GM12878 (cell line): Measurements from ENCODE around the gene EEF1B2. TPM values are rescaled to one million over a fixed set of nuclear protein-coding genes. Genes with fewer than 3 reads are reported as not detected.

ENCODE experiments used
- ATAC-seq: fragments of 200-7000 bp; cut with Tn5 transposase; 3 replicates; pipeline ENCODE4 v1.9.1; 2020; ENCODE audit warnings: mild to moderate bottlenecking, moderate library complexity
- BruUV-seq: library from RNA; stranded (reverse); fragments of 400-500 nt; replicated peaks from 2 replicates; lab custom pipeline; 2021; lab: Mats Ljungman, UMichigan
- CTCF ChIA-PET: fragments of 300-600 bp; sonication (Branson Sonifier 250); formaldehyde crosslinking; extraction: SDS; loops from one replicate; lab custom pipeline; 2021; ENCODE audit warnings: inconsistent platforms; lab: Yijun Ruan, JAX
- POLR2A ChIA-PET: fragments of 350-600 bp; formaldehyde crosslinking; extraction: SDS; loops from one replicate; lab custom pipeline; 2021; ENCODE audit warnings: inconsistent platforms; lab: Charles Lee
- RAD21 ChIA-PET: fragments of 300-600 bp; sonication (Branson Sonifier 250); formaldehyde crosslinking; loops from one replicate; lab custom pipeline; 2023; ENCODE audit warnings: antibody characterized with exemption; ENCODE audit not compliant: unreplicated experiment; lab: Charles Lee
- SMC1A ChIA-PET: fragments of 300-600 bp; sonication (Branson Sonifier 250); formaldehyde crosslinking; loops from one replicate; lab custom pipeline; 2023; ENCODE audit not compliant: unreplicated experiment, uncharacterized antibody; lab: Charles Lee
- DNase-seq: peaks from one replicate; pipeline ENCODE4 v3.0.0-alpha.2; 2011; ENCODE audit warnings: low read depth, low spot score
- FAIRE-seq: peaks from 3 replicates; lab custom pipeline; 2011; peaks lifted over from hg19 to GRCh38; lab: Jason Lieb, UNC
- H2AFZ ChIP-seq: 2 replicates; pipeline ENCODE4 v1.6.0; 2011; ENCODE audit warnings: low read depth, low read length, control low read depth; ENCODE audit not compliant: control insufficient read depth
- H3K27ac ChIP-seq: 2 replicates; pipeline ENCODE4 v1.5.1; 2011; ENCODE audit warnings: control low read depth; ENCODE audit not compliant: control insufficient read depth, insufficient read depth
- H3K27me3 ChIP-seq, 2 experiments: replicated peaks in 1 of 2; 2 replicates each; pipeline versions ENCODE4 v1.6.0 to v1.6.1; 2011; ENCODE audit warnings: low read length in 1 of 2; ENCODE audit not compliant: control insufficient read depth in 2 of 2, insufficient read depth in 2 of 2
- H3K36me3 ChIP-seq, 2 experiments: 2 replicates each; pipeline ENCODE4 v1.5.1; 2011; ENCODE audit warnings: low read length in 1 of 2; ENCODE audit not compliant: control insufficient read depth in 2 of 2, insufficient read depth in 2 of 2
- H3K4me1 ChIP-seq: 2 replicates; pipeline ENCODE4 v1.6.1; 2011; ENCODE audit warnings: mild to moderate bottlenecking, low read length, moderate library complexity, mixed read lengths; ENCODE audit not compliant: control insufficient read depth, insufficient read depth
- H3K4me2 ChIP-seq: 2 replicates; pipeline ENCODE4 v1.6.0; 2011; ENCODE audit warnings: control low read depth; ENCODE audit not compliant: control insufficient read depth, insufficient read depth
- H3K4me3 ChIP-seq: fragments of 200-600 bp; sonication (generic); 2 replicates; pipeline ENCODE4 v1.5.1; 2016
- H3K79me2 ChIP-seq: 2 replicates; pipeline ENCODE4 v1.6.0; 2011; ENCODE audit warnings: low read length; ENCODE audit not compliant: control insufficient read depth, insufficient read depth
- H3K9ac ChIP-seq: 2 replicates; pipeline ENCODE4 v1.8.0; 2011; ENCODE audit warnings: low read length, control low read depth, mixed read lengths; ENCODE audit not compliant: control insufficient read depth, insufficient read depth
- H3K9me3 ChIP-seq: replicated peaks from 3 replicates; pipeline ENCODE4 v1.5.1; 2011; ENCODE audit warnings: mild to moderate bottlenecking, low read length; ENCODE audit not compliant: control insufficient read depth, insufficient read depth
- H4K20me1 ChIP-seq: 2 replicates; pipeline ENCODE4 v1.6.0; 2011; ENCODE audit not compliant: control insufficient read depth, insufficient read depth
- ASH2L ChIP-seq: fragments of 300-600, 200-600 bp; sonication (generic); IDR thresholded peaks from 2 replicates; pipeline ENCODE4 v1.6.1; 2017; ENCODE audit warnings: low read depth, mild to moderate bottlenecking, borderline replicate concordance
- MEF2A ChIP-seq: IDR thresholded peaks from 2 replicates; pipeline ENCODE4 v1.6.1; 2011; ENCODE audit warnings: low read depth, mild to moderate bottlenecking, low read length, moderate library complexity; ENCODE audit not compliant: insufficient read depth
- TAF1 ChIP-seq: IDR thresholded peaks from 2 replicates; pipeline ENCODE4 v1.6.1; 2011; ENCODE audit warnings: mild to moderate bottlenecking, low read depth, low read length, borderline replicate concordance
- ZBTB11 ChIP-seq: fragments of 450-650 bp; formaldehyde crosslinking; IDR thresholded peaks from 2 replicates; pipeline ENCODE4 v1.5.0; 2022; ENCODE audit warnings: mild to moderate bottlenecking, missing genetic modification characterization
- WGBS: methylation state at CpG from one replicate; pipeline ENCODE4 v1.1.6; 2016; ENCODE audit warnings: low lambda C conversion rate; ENCODE audit not compliant: insufficient replicate concordance, insufficient coverage; ENCODE audit errors: missing lambda C conversion rate; 5-methylcytosine and 5-hydroxymethylcytosine counted together
- in situ Hi-C: fragments of 300-500 bp; cut with MboI; formaldehyde crosslinking; loops from 9 replicates; pipeline ENCODE4 v1.14.3; 2018; ENCODE audit warnings: mixed read lengths
- intact Hi-C: fragments of 100-400 bp; cut with micrococcal nuclease; formaldehyde crosslinking; loops from one replicate; pipeline ENCODE4 v1.14.2; 2022; ENCODE audit not compliant: unreplicated experiment
- polyA plus RNA-seq, 11 experiments: library from polyadenylated mRNA; depleted of rRNA in 4 of 11; unstranded in 6 of 11; stranded (reverse) in 5 of 11; fragments of >200 nt; fragmentation: Nextera tagmentation in 4 of 11; fragmentation: Illumina TruSeq in 1 of 11; extraction: Ambion mirVana in 4 of 11; extraction: Trizol in 1 of 11; gene quantifications; 1 replicate in 1 of 11; 2 replicates in 10 of 11; pipeline versions ENCODE4 v1.2.1 to v1.2.3, GENCODE V29; 2011 to 2016; ENCODE audit warnings: inconsistent platforms in 2 of 11, missing spikeins in 2 of 11, low read depth in 1 of 11
- total RNA-seq, 4 experiments: library from RNA; depleted of rRNA in 3 of 4; stranded (reverse); fragments of >200 nt in 3 of 4; fragmentation: Illumina TruSeq in 1 of 4; extraction: Trizol in 1 of 4; gene quantifications; 2 replicates each; pipeline versions ENCODE4 v1.2.1 to v1.2.3, GENCODE V29; 2013 to 2021
- TF ChIP-seq, protein P1 (sequence below): fragments of 450-650 bp; IDR thresholded peaks from 2 replicates; pipeline ENCODE4 v1.6.1; 2017; ENCODE audit warnings: low read depth, mild to moderate bottlenecking, moderate library complexity

Gene EEF1B2
- total and polyA plus RNA-seq, 10 of the 15 experiments (the other 5 are each of a cell fraction or from before 2014, with no cell fraction given) = 719 to 2,110 (median 1,232) TPM

GRCh38 chr2:206149330-206149729 lies 10.4 kb upstream of the EEF1B2 start:
- in situ Hi-C loops = no loop called here
- no peak for ATAC-seq
- Histone ChIP-seq H3K36me3 (peaks cover 2 to 12% of the 10 kb centered on the region in 2 experiments; a peak in 3 of 4 replicates), H4K20me1 (no peaks in the 10 kb centered on the region), H3K9ac (no peak overlapping the region), H3K9me3 (no peaks in the 10 kb centered on the region), H3K4me2 (no peak overlapping the region), H3K27ac (no peak overlapping the region), H3K79me2 (peaks cover 11% of the 10 kb centered on the region), H2AFZ (no peak overlapping the region), H3K27me3 (no peaks in the 10 kb centered on the region), H3K4me1 (peaks cover 8% of the 10 kb centered on the region; the same call in 1 of the 2 replicates), H3K4me3 (no peak overlapping the region)
- ChIA-PET CTCF (no interaction called here), POLR2A (no interaction called here), RAD21 (no interaction called here), SMC1A (no interaction called here)
- DNase-seq = no peak
- 100% methylated on average over 1 of the region's 1 CpG for WGBS
- TF ChIP-seq MEF2A = no peak
- TF ChIP-seq TAF1 = no peak
- no peak for TF ChIP-seq ASH2L
- TF ChIP-seq, protein P1, sequence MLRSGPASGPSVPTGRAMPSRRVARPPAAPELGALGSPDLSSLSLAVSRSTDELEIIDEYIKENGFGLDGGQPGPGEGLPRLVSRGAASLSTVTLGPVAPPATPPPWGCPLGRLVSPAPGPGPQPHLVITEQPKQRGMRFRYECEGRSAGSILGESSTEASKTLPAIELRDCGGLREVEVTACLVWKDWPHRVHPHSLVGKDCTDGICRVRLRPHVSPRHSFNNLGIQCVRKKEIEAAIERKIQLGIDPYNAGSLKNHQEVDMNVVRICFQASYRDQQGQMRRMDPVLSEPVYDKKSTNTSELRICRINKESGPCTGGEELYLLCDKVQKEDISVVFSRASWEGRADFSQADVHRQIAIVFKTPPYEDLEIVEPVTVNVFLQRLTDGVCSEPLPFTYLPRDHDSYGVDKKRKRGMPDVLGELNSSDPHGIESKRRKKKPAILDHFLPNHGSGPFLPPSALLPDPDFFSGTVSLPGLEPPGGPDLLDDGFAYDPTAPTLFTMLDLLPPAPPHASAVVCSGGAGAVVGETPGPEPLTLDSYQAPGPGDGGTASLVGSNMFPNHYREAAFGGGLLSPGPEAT = no peak
- TF ChIP-seq ZBTB11 (CRISPR knock-in tag) = no peak
- no peak for FAIRE-seq
- intact Hi-C loops = no loop called here
- no TSS peak for BruUV-seq
